Measurements from ENCODE around the gene SLC12A8.
A peak's percentile ranks its signal among the peaks of the same experiment; 100 is the strongest.

The SLC12A8 gene, protein sequence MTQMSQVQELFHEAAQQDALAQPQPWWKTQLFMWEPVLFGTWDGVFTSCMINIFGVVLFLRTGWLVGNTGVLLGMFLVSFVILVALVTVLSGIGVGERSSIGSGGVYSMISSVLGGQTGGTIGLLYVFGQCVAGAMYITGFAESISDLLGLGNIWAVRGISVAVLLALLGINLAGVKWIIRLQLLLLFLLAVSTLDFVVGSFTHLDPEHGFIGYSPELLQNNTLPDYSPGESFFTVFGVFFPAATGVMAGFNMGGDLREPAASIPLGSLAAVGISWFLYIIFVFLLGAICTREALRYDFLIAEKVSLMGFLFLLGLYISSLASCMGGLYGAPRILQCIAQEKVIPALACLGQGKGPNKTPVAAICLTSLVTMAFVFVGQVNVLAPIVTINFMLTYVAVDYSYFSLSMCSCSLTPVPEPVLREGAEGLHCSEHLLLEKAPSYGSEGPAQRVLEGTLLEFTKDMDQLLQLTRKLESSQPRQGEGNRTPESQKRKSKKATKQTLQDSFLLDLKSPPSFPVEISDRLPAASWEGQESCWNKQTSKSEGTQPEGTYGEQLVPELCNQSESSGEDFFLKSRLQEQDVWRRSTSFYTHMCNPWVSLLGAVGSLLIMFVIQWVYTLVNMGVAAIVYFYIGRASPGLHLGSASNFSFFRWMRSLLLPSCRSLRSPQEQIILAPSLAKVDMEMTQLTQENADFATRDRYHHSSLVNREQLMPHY

GRCh38 chr3:125212509-125213363 lies at the start of gene SLC12A8:
SLC12A8 (minus strand) TSS chr3:125212748; CDS start chr3:125211349, 1,399 bp downstream.
- DNase-seq, result no peak

GRCh38 chr3:125262161-125262560 lies 49.6 kb upstream of the SLC12A8 start:
- no peak for DNase-seq

- DNase-seq, result no peak
These were observed 48.5 kb upstream of the SLC12A8 start for GRCh38 chr3:125261031-125261430.

GRCh38 chr3:125260158-125260557 lies 47.6 kb upstream of the SLC12A8 start:
- DNase-seq, result no peak

- DNase-seq, result no peak
These were observed 45.0 kb upstream of the SLC12A8 start for GRCh38 chr3:125257536-125257935.

GRCh38 chr3:125256675-125257074 lies 44.1 kb upstream of the SLC12A8 start:
- no peak for DNase-seq

DNA sequence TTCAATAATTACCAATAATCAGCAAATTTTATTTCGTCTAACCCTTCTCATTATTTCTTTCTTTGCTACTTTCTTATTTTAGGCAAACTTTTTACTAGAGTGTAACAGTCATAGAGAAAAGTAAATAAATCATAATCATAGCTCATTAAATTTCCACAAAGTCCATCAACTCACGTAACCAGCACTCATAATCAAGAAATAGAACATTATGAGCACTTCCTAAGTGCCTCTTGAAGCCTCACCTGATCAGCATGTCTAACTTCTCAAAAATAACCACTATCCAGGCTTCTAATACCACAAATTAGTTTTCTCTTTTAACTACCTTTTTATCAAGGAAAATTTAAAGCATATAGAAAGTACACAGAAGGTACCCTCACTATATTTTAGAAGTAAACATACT lies 38.4 kb upstream of the SLC12A8 start:
- DNase-seq, result no peak

GRCh38 chr3:125246237-125246636 lies 33.7 kb upstream of the SLC12A8 start:
- DNase-seq, result no peak

DNA sequence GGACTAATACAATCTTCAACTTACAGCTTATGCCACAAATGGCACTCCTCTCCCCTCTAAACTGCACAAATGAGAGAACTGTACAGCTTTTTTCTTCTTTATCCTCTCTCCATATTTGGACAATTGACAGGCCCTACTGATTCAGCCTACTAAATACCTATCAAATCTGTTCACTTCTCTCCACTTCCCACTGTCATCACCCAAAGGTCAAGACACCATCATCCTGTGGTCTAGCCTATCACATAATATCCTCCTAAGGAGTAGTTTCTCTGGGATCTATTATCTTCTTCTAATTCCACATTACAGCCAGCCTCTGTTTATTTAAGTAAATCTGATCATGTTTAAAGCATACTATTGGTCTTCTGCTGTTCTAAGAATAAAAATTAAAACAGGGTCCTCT lies 33.0 kb upstream of the SLC12A8 start:
- DNase-seq, result peak; percentile 69

DNA sequence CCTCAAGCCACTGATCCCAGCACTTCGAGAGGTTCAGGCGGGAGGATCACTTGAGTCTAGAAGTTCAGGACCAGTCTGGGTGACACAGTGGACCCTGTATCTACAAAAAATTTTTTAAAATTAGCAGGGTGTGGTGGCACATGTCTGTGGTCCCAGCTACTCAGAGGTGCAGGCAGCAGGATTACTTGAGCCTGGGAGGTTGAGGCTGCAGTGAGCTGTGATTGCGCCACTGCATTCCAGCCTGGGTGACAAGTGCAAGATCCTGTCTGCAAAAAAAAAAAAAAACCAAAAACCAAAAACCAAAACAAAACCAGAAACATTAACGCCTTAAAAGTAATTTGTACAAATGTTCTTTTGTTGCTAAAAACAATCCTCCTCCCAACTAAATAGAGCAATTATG lies 27.9 kb upstream of the SLC12A8 start:
- DNase-seq, result peak; percentile 46

DNA sequence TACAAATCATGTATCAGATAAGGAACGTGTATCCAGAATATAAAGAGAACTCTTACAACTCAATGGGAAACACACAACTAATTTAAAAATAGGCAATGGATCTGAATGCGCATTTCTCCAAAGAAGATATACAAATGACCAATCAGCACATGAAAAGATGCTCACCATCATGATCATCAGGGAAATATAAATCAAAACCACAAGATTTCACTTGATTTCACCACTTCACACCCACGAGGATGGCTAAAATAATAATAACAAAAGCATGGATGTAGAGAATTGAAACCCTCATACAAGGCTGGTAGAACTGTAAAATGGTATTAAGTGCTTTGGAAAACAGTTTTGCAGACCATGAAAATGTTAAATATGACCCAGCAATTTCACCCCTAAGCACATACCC lies 26.7 kb upstream of the SLC12A8 start:
- DNase-seq, result no peak

- DNase-seq, result no peak
These were observed 26.2 kb upstream of the SLC12A8 start for GRCh38 chr3:125238759-125239158.

DNA sequence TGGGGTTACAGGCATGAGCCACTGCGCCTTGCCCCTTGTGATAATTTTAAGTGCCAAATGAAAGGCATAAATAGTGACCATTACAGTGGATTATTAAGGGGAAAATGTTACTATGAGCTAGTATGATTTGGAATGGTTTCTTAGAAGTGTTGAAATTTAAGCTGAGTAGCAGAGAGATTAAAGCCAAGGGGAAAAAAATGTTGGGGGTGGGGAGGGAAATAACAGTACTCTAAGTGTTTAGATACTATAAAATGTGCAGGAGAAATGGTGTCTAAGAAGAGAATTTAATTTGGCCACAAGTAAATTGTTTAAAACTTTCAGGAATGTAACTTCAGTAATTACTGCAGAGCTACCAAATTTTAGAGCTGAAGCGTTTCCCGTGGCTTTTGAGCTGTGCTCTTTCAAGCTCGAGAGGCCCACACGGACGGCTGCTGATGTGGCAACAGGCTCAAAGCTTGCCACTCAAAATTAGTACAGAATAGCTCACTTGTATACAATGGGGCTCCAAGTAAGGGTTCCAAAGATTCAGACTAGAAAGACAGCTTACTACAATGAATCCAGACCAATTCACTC lies 23.9 kb upstream of the SLC12A8 start:
- peak; percentile 82 for DNase-seq

GRCh38 chr3:125234831-125235230 lies 22.3 kb upstream of the SLC12A8 start:
- DNase-seq, result no peak

GRCh38 chr3:125232401-125232800 lies 19.9 kb upstream of the SLC12A8 start:
- no peak for DNase-seq

DNA sequence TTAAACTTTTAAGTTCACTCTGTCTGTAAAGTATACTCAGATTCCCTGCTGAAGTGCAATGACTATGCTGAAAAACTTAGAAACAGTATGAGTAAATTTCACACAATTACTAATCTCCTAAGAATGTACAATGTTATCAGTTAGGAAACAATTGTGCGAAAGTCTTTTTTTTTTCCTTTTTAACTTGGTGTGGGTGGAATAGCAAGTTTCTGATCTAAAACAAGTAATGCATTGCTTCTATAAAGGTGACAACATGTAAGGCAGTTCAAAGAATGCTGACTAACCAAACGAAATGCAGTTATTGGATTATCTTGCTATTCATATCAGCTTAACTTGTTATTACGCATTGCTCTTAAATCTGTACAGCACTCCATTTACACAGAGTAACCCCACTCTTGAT lies 19.3 kb upstream of the SLC12A8 start:
- DNase-seq, result peak; percentile 73

- DNase-seq, result no peak
These were observed 17.2 kb upstream of the SLC12A8 start for GRCh38 chr3:125229707-125230106.

GRCh38 chr3:125229168-125229567 lies 16.6 kb upstream of the SLC12A8 start:
- no peak for DNase-seq

- no peak for DNase-seq
These were observed 9.3 kb upstream of the SLC12A8 start for GRCh38 chr3:125221831-125222230.

DNA sequence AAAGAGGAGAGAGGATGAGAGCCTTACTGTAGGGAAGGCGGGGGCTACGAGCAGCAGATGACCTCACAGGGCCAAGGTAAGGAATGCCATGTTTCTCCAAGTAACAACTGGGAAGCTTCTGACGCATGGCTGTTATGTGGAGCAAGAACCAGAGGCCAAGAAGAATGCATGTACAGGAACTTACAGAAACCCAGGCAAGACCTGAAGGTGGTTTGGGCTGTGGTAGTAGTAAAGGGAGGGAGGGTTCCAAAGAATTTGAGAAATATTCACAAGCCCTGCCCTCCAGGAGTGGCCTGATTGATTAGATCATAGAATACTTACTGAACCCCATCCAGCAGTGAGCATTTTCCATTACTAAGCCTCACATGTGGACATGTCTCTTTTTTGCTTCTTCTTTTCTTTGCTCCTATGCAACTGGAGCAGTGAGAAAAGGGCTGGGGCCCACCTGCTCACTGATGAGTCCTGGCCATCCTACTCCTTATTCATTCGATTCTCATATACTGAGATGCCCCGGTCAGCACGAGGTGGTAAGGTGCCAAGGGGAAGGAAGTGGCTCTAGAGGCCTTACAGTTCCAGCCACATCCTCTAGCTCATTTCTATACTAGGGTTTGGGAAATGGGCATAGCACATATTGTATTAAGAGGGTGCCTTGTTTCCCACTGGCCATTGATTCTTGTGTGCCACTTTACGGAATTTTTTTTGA lies 8.3 kb upstream of the SLC12A8 start:
- DNase-seq, result peak; percentile 55

DNA sequence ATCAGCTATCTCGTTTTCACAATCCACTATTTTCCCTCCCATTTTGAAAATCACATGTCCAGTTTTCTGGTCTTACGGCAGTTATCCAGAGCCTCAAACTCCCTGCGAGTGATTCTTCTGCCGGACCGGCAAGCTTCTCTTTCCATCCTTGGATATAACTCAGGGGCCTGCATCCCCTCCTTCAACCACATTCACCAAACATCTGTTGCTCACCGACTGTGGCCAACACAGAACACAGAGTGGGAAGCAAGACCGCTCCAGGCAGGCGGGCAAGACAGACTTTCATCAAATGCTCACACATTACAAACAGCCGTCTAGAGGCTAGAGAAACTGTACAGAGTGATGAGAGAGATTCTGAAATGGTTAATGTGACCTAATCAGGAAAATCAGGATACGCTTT lies 7.6 kb upstream of the SLC12A8 start:
- DNase-seq, result no peak

DNA sequence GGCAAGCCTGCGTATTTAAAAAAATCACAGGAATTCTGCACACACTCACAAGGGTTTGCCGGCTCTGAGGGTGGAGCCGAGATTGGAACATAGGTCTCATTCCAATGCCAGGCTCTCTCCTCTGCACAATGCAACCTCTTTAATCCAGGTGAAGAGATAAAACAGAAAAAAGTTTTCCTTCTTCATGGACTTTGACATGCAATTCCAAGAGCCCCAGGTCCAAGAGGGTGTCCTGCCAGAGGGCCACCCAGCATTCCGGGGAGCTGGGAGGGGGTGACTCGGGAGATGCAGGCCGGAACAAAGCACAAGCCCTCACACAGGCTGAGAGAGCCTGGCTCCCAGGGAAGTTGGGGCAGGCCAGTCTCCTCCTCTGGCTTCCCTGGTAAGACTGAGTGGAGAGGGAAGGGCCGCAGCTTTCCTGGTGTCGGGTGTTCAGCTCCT lies 6.7 kb upstream of the SLC12A8 start:
- no peak for DNase-seq

All from fibroblast of skin of right quadriceps (primary cell).